GM21526 (cell line): ENCODE measurements around the gene ATXN7L3B.

ENCODE experiments used
- ATAC-seq: cut with Tn5 transposase; IDR thresholded peaks from one replicate; pipeline ENCODE4 v1.9.1; 2021; ENCODE audit warnings: moderate library complexity; ENCODE audit not compliant: unreplicated experiment, low FRiP score

The ATXN7L3B gene

GRCh38 chr12:74547249-74547648 is 9.6 kb downstream of the ATXN7L3B start:
- no peak for ATAC-seq

- ATAC-seq = no peak
Observed at GRCh38 chr12:74551291-74551690, 13.7 kb downstream of the ATXN7L3B start.

- ATAC-seq = no peak
Observed at GRCh38 chr12:74552201-74552600, 14.6 kb downstream of the ATXN7L3B start.

DNA sequence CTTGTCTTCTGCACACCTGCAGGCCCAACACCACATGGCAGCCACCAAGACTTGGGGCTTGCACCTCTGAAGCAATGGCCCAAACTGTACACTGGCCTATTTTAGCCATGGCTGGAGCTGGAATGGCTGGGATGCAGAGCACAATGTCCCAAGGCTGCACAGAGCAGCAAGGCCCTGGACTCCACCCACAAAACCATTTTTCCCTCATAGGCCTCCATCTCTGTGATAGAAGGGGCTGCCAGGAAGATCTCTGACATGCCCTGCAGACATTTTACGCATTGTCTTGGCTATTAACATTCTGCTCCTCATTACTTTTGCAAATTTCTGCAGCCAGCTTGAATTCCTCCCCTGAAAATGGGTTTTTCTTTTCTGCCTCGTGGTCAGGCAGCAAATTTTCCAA is 22.1 kb downstream of the ATXN7L3B start:
- ATAC-seq = no peak

- ATAC-seq = no peak
Observed at GRCh38 chr12:74563927-74564326, 26.3 kb downstream of the ATXN7L3B start.

- ATAC-seq = no peak
Observed at GRCh38 chr12:74578486-74578885, 40.9 kb downstream of the ATXN7L3B start.

- no peak for ATAC-seq
Observed at GRCh38 chr12:74579446-74579845, 41.8 kb downstream of the ATXN7L3B start.

DNA sequence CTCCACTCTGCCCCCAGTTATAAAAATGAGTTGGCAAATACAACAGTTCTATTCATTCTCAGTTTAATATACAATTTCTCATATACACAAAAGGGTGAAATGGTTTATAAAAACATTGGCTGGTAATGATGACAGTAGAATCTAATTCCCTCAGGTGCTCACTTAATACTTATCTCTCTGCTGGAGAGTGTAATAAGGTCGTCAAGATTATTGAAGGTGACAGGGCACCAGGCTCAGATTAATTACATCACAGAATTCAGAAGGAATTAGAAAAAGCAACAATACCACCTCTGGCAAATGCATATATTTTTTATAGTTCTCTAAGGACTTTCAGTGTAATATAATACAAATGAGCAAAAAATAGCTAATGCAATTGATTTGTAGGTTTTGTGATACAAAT is 42.3 kb downstream of the ATXN7L3B start:
- no peak for ATAC-seq

DNA sequence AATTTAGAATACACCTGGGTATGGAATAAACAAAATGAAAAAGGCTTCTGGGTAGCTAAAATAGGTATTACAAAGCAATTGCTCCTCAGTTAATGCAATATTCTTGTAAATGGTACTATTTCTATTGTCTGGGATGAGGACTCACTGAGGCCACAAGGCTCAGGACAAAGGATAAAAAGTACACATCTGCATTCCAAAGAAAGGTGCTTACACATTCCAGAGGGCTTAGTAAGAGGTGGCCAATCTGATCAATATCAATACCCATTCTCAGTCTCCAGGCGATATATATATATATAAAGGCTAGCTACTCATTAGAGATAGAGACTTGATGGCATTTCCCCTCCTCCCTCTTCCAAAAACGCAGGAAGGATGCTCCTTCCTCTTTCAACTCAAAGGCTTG is 43.8 kb downstream of the ATXN7L3B start:
- ATAC-seq = no peak

- ATAC-seq = no peak
Observed at GRCh38 chr12:74584483-74585062, 46.9 kb downstream of the ATXN7L3B start.

- no peak for ATAC-seq
Observed at GRCh38 chr12:74586251-74586650, 48.6 kb downstream of the ATXN7L3B start.
